Mesothelial cell of epicardium (in vitro differentiated cells): ENCODE data around the gene REEP6. TPM values are rescaled to one million over a fixed set of nuclear protein-coding genes. Genes with fewer than 3 reads are reported as not detected.
A peak's percentile ranks its signal among the peaks of the same experiment; 100 is the strongest.
"Not testable (repeated sequence)": the region's sequence is repeated elsewhere in the genome, so short reads cannot be mapped to it uniquely, and the experiment has no call there.

Experiments
- DNase-seq, 2 experiments: peaks; one replicate each; pipeline ENCODE4 v3.0.0; 2021; ENCODE audit warnings: low spot score in 2 of 2; ENCODE audit not compliant: unreplicated experiment in 2 of 2
- H3K27ac Mint-ChIP-seq: 2 replicates; pipeline ENCODE4 v1.8.0; 2021; ENCODE audit warnings: mixed read lengths
- H3K27me3 Mint-ChIP-seq: 2 replicates; pipeline ENCODE4 v1.8.0; 2021; ENCODE audit warnings: low read depth, mixed read lengths
- H3K36me3 Mint-ChIP-seq: 2 replicates; pipeline ENCODE4 v1.8.0; 2021; ENCODE audit warnings: mixed read lengths
- H3K4me1 Mint-ChIP-seq: 2 replicates; pipeline ENCODE4 v1.8.0; 2021; ENCODE audit warnings: mixed read lengths
- H3K4me3 Mint-ChIP-seq: 2 replicates; pipeline ENCODE4 v1.8.0; 2021; ENCODE audit warnings: mild to moderate bottlenecking, moderate library complexity, mixed read lengths
- H3K9me3 Mint-ChIP-seq: 2 replicates; pipeline ENCODE4 v1.8.0; 2021; ENCODE audit warnings: mixed read lengths
- total RNA-seq: library from RNA; stranded (reverse); gene quantifications from 3 replicates; pipeline ENCODE4 v1.2.1, GENCODE V29; 2021
- TF ChIP-seq, protein P1 (sequence below): fragments of 200-600 bp; sonication (generic); IDR thresholded peaks from one replicate; pipeline ENCODE4 v1.5.0; 2021; ENCODE audit warnings: antibody characterized with exemption; ENCODE audit not compliant: unreplicated experiment

REEP6 gene
- total RNA-seq, 1 donor from 2014 or later, result 3.8 TPM

DNA sequence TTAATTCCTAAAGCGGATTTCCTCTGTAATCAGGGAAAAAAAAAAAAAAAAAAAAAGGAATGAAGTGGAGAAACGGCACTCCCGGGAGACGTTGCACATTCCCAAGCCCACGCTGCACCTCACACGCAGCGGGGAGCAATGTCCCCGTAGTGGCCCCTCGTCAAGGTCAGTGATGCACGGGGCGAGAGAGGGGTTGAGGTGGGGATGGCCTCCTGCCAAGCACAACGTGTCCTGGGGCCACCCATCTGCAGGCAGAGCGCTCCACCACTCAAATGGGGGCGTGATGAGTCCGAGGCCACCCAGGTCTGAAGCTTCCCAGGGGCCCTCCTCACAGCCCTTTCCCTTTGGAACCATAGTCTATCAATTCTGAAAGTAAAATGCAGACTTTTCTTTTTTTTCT is 48.0 kb downstream of the REEP6 start:
- Mint-ChIP-seq H3K4me3 (no peak overlapping the region), H3K4me1 (peaks cover 6% of the 10 kb centered on the region), H3K36me3 (no peaks in the 10 kb centered on the region), H3K27me3 (peaks cover 24% of the 10 kb centered on the region), H3K27ac (no peak overlapping the region), H3K9me3 (no peaks in the 10 kb centered on the region)
- TF ChIP-seq, protein P1, sequence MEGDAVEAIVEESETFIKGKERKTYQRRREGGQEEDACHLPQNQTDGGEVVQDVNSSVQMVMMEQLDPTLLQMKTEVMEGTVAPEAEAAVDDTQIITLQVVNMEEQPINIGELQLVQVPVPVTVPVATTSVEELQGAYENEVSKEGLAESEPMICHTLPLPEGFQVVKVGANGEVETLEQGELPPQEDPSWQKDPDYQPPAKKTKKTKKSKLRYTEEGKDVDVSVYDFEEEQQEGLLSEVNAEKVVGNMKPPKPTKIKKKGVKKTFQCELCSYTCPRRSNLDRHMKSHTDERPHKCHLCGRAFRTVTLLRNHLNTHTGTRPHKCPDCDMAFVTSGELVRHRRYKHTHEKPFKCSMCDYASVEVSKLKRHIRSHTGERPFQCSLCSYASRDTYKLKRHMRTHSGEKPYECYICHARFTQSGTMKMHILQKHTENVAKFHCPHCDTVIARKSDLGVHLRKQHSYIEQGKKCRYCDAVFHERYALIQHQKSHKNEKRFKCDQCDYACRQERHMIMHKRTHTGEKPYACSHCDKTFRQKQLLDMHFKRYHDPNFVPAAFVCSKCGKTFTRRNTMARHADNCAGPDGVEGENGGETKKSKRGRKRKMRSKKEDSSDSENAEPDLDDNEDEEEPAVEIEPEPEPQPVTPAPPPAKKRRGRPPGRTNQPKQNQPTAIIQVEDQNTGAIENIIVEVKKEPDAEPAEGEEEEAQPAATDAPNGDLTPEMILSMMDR, result no peak
- no peak for DNase-seq

DNA sequence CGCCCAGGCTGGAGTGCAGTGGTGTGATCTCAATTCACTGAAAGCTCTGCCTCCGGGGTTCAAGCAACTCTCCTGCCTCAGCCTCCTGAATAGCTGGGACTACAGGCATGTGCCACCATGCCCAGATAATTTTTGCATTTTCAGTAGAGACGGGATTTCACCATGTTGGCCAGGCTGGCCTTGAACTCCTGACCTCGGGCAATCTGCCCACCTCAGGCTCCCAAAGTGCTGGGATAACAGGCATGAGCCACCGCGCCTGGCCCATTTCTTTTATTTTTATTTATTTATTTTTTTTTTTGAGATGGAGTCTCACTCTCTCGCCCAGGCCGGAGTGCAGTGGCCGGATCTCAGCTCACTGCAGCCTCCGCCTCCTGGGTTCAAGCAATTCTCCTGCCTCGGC is 48.8 kb downstream of the REEP6 start:
- not testable (repeated sequence) for DNase-seq, H3K27ac Mint-ChIP-seq, H3K9me3 Mint-ChIP-seq, H3K36me3 Mint-ChIP-seq, H3K4me1 Mint-ChIP-seq, H3K4me3 Mint-ChIP-seq
- peaks cover 29% of the 10 kb centered on the region for H3K27me3 Mint-ChIP-seq

DNA sequence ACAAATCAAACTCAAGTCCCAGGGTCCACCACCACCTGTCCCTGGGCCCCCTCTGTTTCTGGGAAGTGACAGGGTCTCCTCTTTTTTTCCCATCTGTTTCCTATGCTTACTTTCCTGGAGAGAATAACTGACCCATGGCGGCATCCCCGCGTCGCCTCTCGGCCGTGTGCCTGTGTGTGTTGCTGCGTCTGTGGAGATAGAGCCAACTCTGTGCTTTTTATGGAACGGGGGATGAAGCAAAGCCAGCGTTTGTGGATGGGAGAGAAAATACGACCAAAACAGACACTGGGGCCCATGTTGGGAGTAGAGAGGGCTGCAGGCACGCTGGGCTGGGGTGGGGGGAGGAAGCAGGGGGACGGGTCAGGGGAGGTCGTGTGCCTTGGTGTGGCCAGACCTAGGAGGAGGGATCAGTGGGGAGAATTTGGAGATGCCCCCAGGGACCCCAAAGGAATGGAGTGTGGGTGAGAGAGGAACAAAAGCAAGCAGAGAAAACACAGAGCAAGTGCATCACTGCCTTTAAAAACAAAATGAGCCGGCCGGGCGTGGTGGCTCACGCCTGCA is 49.5 kb downstream of the REEP6 start:
- H3K4me1 Mint-ChIP-seq, result peaks cover 6% of the 10 kb centered on the region
- no peak for DNase-seq
- no peaks in the 10 kb centered on the region for H3K36me3 Mint-ChIP-seq
- H3K4me3 Mint-ChIP-seq, result no peak overlapping the region
- peaks cover 28% of the 10 kb centered on the region for H3K27me3 Mint-ChIP-seq
- peak overlapping the region; percentile 48 for H3K27ac Mint-ChIP-seq
- TF ChIP-seq, protein P1, result no peak
- H3K9me3 Mint-ChIP-seq, result no peaks in the 10 kb centered on the region

Other genes with a start within 250 kb of the REEP6 start
- 105 to 115 TPM (median 108 TPM) in 3 replicates for gene ATP5F1D, start 249.4 kb upstream of the REEP6 start, total RNA-seq
- gene MIDN, start 242.6 kb upstream of the REEP6 start, total RNA-seq, result 168 to 177 TPM (median 172 TPM) in 3 replicates
- 659 to 674 TPM (median 670 TPM) in 3 replicates for gene CIRBP, start 221.8 kb upstream of the REEP6 start, total RNA-seq
- gene FAM174C, start 215.7 kb upstream of the REEP6 start, total RNA-seq, result 24.4 to 25.8 TPM (median 25.5 TPM) in 3 replicates
- gene EFNA2, start 205.3 kb upstream of the REEP6 start, total RNA-seq, result 13.1 to 15.0 TPM (median 14.0 TPM) in 3 replicates
- 52.2 to 56.8 TPM (median 55.9 TPM) in 3 replicates for gene NDUFS7, start 107.3 kb upstream of the REEP6 start, total RNA-seq
- gene GAMT, start 89.6 kb upstream of the REEP6 start, total RNA-seq, result 41.5 to 44.5 TPM (median 42.6 TPM) in 3 replicates
- gene DAZAP1, start 83.6 kb upstream of the REEP6 start, total RNA-seq, result 130 to 134 TPM (median 131 TPM) in 3 replicates
- 1,014 to 1,040 TPM (median 1,034 TPM) in 3 replicates for gene RPS15, start 52.8 kb upstream of the REEP6 start, total RNA-seq
- gene APC2, start 41.1 kb upstream of the REEP6 start, total RNA-seq, result 2.3 to 2.8 TPM (median 2.4 TPM) in 3 replicates
- gene C19orf25, start 12.0 kb upstream of the REEP6 start, total RNA-seq, result 29.4 to 34.2 TPM (median 30.0 TPM) in 3 replicates
- 20.9 to 24.0 TPM (median 22.6 TPM) in 3 replicates for gene PCSK4, start 831 bp upstream of the REEP6 start, total RNA-seq
- gene ADAMTSL5, start 21.8 kb downstream of the REEP6 start, total RNA-seq, result 4.0 to 4.6 TPM (median 4.3 TPM) in 3 replicates
- 0.38 to 0.51 TPM (median 0.38 TPM) in 3 replicates for gene PLK5, start 32.9 kb downstream of the REEP6 start, total RNA-seq
- gene MEX3D, start 77.1 kb downstream of the REEP6 start, total RNA-seq, result 91.7 to 96.3 TPM (median 93.1 TPM) in 3 replicates
- 103 to 111 TPM (median 105 TPM) in 3 replicates for gene MBD3, start 101.7 kb downstream of the REEP6 start, total RNA-seq
- 143 to 154 TPM (median 153 TPM) in 3 replicates for gene UQCR11, start 114.3 kb downstream of the REEP6 start, total RNA-seq
- gene TCF3, start 161.4 kb downstream of the REEP6 start, total RNA-seq, result 227 to 248 TPM (median 239 TPM) in 3 replicates